Retina (tissue), 1 donor: ENCODE measurements around the gene LMTK3.
A peak's percentile ranks its signal among the peaks of the same experiment; 100 is the strongest.

ENCODE experiments used
- DNase-seq: peaks from one replicate; pipeline ENCODE4 v3.0.0-alpha.2; 2016

Gene LMTK3

GRCh38 chr19:48468772-48469288 is 42.8 kb downstream of the LMTK3 start:
- peak; percentile 100 for DNase-seq

DNA sequence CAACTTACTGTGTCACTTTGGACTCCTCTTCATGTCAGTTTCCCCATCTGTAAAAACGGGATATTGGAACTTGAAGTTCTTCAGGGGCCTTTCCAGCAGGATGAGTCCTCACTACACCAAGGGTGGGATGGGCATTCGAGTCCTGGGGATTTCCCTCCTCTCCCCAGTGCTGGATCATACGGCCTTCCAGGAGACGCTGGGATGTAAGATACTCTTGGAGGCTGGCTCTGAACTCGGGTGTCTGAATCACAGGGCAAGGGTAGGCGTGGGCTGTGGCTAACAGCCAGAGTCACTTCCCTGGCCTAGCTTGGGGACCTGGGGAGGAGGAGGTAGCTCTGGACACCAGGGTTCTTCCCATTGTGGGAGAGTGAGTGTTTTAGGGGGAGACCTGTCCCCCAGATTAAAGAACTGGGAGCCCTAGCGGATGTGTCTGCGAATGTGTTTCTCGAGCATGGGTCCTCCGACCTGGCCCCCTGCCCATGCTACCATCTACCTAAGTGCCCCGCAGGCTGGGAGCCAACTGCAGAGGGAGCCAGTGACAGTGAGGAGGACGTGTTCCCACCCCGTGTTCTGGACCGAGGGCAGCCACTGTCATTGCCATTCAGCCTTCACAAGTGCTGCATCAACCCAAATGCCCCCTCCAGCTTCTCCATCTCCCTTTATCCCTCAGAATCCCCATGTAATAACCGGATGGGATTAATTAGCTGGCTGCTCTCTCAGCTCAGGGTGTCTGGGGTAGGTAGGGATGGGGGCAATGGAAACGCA is 44.9 kb downstream of the LMTK3 start:
- DNase-seq, result no peak

DNA sequence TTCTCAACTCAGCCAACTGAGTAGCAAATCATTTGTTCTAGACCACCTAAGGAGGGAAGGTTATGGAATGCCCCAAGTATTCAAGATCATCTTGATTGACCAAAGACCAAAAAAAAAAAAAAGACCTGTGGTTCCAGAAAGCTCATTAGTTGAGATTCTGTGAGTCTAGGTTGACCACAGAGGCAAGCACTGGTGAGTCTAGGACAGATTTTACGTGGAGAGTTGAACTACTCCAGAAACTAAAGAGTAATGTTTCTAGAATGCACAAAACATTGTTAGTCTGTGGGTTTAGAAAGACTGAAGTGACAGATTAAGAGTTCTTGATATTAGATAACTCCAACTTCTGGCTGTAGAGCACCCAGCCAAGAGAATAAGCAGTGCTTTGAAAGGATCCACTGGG is 46.4 kb downstream of the LMTK3 start:
- DNase-seq, result no peak

- no peak for DNase-seq
Measured at GRCh38 chr19:48461982-48462655, 49.5 kb downstream of the LMTK3 start.

DNA sequence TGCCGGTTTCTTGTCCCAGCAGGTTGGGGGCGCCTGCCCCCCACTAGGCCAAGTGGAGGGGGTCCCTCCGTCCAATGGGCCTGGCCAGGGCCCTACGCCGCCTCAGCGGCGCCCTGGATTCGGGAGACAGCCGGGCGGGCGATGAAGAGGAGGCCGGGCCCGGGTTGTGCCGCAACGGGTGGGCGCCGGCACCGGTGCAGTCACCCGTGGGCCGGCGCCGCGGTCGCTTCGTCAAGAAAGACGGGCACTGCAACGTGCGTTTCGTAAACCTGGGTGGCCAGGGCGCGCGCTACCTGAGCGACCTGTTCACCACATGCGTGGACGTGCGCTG is 50.0 kb downstream of the LMTK3 start:
- DNase-seq, result no peak

DNA sequence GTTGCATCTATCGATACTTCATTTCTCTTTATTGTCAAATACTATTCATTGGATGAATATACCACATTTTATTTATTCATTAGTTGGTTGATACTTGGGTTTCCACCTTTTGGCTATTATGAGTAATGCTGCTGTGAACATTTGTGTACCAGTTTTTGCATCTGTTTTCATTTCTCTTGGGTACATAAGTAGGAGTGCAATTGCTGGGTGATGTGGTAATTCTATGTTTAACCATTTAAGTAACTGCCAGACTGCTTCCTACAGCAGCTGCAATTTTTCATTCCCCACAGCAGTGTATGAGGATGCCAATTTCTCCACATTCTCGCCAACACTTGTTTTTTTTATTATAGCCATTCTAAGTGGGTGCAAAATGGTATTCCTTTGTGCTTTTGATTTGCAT is 53.6 kb downstream of the LMTK3 start:
- no peak for DNase-seq

GRCh38 chr19:48456864-48457263 is 54.8 kb downstream of the LMTK3 start:
- no peak for DNase-seq

- no peak for DNase-seq
Measured at GRCh38 chr19:48455908-48456562, 55.6 kb downstream of the LMTK3 start.

GRCh38 chr19:48455171-48455907 is 56.3 kb downstream of the LMTK3 start, which contains the start of gene KCNJ14:
KCNJ14 (plus strand) TSS chr19:48455574; CDS start chr19:48461725, 6,151 bp downstream.
- no peak for DNase-seq

- DNase-seq, result no peak
Measured at GRCh38 chr19:48454150-48454730, 57.4 kb downstream of the LMTK3 start.

DNA sequence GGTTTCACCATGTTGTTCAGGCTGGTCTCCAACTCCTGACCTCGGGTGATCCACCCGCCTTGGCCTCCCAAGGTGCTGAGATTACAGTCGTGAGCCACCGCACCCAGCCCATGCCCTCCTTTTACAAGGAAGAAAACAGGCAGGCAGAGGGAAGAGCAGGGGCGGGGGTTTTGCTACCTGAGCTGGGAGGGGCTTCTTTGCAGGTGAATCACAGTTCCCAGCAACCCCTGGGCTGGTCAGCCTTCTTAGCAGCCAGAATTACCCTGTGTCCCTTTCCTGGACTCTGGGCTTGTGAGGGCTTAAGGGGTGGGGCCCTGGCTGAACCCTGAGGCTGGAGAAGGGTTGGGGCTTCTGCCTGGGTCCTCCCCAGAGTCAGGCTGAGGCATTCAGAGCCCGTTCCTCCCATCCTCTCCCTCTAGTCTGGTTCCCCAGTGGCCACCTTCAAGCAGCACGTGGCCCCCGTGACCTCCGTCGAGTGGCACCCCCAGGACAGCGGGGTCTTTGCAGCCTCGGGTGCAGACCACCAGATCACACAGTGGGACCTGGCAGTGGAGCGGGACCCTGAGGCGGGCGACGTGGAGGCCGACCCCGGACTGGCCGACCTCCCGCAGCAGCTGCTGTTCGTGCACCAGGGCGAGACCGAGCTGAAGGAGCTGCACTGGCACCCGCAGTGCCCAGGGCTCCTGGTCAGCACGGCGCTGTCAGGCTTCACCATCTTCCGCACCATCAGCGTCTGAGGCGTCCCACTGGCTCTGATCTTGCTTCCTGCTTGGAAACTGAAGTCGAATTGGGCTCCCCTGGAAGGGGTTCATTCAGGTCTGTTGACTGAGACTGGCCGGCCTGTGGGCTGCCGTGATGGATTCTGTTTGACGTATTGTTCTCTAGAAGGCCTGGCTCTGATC is 59.1 kb downstream of the LMTK3 start:
- DNase-seq, result no peak

GRCh38 chr19:48451624-48452023 is 60.0 kb downstream of the LMTK3 start:
- DNase-seq, result no peak

- DNase-seq, result no peak
Measured at GRCh38 chr19:48450863-48451262, 60.8 kb downstream of the LMTK3 start.

DNA sequence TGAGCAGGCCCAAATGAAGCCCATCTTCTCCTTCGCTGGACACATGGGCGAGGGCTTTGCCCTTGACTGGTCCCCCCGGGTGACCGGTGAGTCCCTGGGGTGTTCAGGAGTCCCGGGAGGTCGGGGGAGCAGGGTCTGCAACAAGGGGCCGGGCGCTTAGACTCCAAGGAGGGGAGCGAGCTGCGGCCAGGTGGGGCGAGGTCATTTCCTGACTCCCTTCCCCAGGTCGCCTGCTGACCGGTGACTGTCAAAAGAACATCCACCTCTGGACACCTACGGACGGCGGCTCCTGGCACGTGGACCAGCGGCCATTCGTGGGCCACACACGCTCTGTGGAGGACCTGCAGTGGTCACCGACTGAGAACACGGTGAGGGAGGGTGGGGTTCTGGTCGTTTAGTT is 61.2 kb downstream of the LMTK3 start:
- no peak for DNase-seq

- no peak for DNase-seq
Measured at GRCh38 chr19:48448563-48448962, 63.1 kb downstream of the LMTK3 start.

GRCh38 chr19:48446579-48446978 is 65.1 kb downstream of the LMTK3 start:
- DNase-seq, result no peak

DNA sequence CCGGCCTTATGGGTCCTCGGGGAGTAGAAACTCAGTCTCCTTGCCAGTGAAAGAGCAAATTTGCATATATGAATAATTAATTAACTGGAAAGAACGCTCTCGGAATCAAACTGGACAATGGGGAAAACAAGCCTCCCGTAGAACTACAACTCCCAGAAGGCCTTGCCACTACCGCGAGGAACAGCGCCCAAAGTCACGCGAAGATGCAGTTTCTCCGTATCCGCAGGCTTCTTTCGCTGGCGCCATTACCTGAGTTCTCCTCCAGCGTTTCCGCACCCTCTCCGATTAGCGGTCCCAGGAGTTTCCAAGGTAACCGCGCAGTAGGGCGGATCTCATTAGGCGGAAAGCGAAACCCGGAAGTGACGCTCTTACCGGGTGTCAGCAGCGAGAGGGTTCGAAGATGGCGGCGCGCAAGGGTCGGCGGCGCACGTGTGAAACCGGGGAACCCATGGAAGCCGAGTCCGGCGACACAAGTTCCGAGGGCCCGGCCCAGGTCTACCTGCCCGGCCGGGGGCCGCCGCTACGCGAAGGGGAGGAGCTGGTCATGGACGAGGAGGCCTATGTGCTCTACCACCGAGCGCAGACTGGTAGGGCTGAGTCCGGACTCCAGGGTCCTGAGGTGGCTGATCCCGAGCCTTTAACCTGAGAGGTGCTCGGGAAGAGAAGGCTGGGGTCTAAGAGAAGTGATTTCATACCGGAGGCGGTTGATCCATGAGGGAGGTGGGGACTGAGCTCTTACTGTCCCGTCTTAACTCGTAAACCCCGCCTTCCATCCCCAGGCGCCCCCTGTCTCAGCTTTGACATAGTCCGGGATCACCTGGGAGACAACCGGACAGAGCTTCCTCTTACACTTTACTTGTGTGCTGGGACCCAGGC is 65.8 kb downstream of the LMTK3 start, which contains the start of gene GRWD1:
Gene GRWD1 (plus strand): TSS at position 378 of the 876 bp plus-strand sequence. CDS start 23 bp downstream, at position 401.
- DNase-seq, result peak; percentile 98

DNA sequence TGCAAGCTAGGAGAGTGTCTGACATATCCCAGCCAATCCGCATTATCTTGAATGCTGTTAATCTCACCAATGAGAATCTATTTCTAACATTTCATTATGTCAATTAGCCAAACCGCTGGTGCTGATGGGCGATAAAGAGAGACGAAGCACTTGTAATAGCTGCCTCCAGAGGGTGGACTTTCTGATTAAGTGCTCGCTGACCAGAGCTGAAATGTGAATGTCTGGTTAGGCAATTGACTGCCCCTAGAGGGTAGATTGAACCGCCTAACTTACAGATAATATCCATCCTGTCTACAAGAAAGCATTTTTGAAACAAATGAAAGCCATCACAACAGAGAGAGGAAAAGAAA is 66.4 kb downstream of the LMTK3 start:
- DNase-seq, result no peak

DNA sequence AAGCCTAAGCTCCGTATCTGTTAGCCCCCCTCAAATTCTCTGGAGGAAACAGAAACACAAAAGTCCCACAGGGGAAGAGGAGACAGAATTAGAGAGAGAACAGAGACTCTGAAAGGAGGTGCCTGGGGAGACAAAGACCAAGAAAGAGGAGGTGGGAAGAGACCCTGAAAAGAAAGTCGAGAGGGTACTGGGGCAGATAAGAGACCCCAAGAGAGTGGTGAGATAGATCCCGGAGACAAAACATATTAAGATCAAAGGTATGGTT is 66.8 kb downstream of the LMTK3 start:
- no peak for DNase-seq

GRCh38 chr19:48444129-48444935 is 67.3 kb downstream of the LMTK3 start:
- peak; percentile 55 for DNase-seq
